HG03159 (cell line): Measurements from ENCODE around the gene SLC8A1.

Experiments
- ATAC-seq: cut with Tn5 transposase; IDR thresholded peaks from one replicate; pipeline ENCODE4 v1.9.1; 2021; ENCODE audit warnings: mild to moderate bottlenecking, moderate library complexity; ENCODE audit not compliant: unreplicated experiment

SLC8A1 gene

DNA sequence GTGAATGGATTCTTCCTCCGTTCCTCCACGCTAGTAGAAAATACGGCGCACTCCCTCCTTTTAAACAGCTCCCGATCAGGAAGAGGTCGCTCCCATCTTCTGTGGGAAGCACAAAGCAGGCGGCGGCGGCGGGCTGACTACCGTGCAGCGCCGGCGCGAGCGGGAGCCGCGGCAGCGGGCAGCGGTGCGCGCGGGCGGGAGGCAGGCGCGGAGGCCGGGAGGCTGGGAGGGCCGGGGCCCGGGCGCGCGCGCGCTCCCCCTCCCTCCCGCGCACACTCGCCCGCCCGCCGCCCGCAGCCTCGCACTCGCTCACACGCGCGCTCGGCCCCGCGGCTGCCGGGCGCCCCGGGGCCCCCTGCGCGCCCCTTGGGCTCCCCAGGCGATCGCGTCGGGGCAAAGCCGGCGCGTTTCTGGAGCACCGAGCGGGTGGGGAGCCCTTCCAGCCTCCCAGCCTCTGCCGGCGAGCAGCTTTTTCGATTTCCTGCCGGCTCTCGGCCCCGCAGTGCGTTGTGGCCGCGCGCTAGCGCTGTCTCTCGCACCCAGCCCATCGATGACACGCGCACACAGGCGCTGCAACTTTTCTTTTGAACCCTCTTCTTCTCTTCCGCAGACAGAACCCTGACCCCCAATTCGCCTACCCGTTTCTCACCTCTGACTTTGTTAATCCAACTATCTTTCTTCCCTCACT is at the start of gene SLC8A1:
SLC8A1 (minus strand) TSS at position 173 of the 688 bp plus-strand sequence.
- no peak for ATAC-seq

DNA sequence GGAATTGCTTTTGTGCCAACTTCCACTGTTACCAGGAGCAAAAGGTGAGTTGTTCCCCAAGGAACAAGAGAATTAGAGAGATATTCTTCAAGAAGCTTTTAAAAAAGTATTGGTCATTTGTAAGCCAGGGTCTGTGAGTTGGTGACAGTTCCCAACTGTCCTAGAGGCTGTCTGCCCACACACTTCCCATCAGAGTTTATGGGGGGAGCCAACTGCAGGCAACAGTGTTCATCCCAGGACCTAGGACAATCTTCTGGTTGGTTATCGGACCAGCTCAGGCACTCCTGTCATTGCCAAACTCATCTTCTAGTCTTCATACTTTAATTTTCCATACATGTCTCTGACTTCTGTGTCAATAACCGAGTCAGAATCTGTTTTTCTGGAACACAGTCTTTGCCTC is 47.5 kb upstream of the SLC8A1 start:
- ATAC-seq: no peak

DNA sequence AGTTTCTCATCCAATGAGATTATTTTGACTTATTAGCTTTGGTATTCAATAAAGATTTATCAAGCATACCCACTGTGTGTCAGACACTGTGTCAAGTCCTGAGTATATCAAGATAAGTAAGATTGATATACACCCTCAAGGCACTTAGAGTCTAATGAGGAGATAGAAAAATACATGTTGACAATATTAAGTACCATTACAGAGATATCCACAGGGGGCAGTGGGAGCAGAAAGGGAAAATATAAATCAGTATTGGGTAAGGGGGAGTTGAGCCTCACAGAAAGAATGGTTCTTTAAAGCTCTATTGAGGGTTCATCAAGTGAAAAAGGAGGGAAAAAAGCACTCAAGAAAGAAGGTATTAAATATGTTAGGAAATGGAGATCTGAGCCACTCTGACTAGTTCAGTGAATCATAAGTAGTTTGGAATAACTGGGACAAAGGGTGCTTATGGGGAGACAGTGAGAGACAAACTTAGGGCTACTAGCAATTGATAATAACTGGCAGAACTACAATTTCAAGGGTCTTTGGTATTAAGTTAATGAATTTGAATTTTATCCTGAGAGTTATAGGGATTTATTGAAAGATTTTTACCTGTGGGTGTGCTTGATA is 45.5 kb upstream of the SLC8A1 start:
- no peak for ATAC-seq

DNA sequence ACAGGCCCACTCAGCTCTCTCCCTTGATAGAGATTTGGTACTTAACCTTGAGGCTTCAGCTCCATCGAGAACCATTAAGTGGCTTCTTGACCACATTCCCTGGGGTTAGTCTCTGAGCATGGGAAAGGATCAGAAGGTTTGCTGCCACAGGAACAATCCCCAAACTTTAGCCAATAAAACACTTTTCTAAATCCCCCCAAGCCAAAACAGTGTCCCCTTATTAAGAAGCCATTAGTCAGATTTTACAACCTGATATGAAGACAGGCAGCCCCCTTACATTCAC is 37.7 kb upstream of the SLC8A1 start:
- no peak for ATAC-seq

DNA sequence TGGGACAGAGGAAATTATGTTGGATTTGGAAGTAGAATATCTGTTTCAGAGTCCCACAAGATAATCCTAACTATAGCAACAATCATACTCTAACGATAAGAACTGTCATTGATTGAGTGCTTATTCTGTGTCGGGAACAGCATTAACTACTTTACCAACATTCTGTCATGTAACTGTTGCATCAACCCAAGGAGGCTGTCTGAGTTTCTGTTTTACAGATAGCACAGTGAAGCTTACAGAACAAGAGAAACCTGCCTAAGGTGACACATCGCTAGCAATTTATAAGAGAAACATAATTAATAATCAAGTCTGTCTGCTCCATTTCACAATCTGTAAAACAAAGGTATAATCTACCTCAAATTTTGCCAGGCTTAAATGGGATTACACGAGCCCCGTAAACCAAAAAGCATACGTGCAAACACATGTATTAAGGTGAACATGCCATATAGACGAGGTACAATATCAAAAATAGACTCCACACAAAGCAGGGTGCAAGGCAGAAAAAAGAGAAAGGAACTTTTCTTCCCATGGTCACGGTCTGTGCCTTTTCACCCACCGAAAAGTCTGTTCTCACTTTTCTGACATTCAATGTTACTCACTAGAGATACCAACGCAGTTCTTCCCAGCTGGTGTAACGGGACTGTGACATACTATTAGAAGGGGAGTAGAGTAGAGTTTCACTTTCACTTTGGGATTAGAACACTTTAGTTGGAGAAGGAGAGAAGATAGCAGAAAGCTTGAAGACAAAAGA is 37.2 kb upstream of the SLC8A1 start:
- ATAC-seq: no peak

DNA sequence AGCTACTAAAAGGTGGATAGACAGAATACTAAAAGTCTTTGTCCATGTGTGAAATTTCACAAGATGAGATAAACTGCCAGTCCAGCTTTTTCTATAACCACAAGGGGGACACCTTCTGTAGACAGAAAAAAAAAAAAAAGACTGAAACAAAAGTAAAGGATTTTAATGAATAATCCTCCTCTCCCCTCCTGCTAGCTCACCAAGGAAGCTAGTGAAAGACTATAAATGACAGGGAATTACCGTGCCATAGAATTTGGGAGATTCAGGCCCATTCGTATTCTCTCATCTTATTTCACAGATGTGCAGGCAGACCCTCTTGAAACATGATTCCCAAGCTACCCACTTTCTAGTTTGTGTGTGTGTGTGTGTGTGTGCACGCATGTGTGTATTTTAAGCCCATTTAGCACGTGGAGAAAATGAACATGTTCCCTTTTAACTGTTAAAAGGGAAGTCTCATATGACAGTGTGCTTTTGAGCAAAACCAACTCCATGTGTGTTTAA is 36.3 kb upstream of the SLC8A1 start:
- no peak for ATAC-seq

DNA sequence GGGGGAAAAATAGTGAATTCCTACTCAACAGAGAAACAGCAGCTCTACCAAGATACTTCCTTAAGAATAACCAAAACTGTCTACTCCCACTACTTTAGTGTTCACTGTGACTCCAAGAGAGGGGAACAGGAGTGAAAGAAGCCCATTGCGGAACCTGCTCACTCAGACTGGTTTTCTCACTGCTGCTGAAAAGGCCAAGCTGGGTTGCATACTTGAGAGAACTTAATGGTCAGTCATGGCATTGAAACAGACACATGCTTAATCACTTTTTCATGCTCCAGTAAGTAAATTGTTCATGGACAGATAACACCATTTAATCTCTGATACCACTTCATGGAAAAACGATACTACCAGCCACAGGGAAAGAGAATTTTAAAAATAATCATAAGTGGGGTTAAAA is 35.7 kb upstream of the SLC8A1 start:
- ATAC-seq: no peak

DNA sequence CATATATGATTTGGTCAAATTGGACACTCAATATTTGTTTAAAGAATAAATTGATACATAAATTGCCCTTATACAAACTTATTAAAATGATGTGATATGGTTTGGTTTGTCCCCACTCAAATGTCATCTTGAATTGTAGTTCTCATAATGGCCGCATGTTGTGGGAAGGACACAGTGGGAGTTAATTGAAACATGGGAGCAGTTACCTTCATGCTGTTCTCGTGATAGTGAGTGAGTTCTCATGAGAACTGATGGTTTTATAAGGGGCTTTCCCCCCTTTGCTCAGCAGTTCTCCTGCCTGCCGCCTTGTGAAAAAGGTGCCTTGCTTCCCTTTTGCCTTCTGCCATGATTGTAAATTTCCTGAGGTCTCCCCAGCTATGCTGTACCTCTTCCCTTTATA is 34.0 kb upstream of the SLC8A1 start:
- no peak for ATAC-seq

DNA sequence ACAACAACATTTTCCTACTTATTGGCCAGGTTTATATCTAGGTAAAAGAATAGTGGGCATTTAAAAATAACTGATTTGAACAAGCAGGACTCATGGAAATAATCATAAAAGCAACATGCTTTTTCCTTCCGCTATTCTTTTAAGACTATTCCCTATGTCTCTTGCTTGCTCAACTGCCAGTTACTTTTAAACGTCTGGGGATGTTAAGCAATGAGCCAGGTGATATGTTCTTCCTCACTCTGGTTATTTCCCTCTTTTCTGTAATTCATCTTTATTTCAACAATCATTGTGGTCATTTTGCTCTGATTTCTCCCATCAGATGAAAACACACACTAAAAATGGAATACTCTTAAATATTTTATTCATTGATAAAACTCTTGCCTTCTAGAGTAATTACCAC is 33.4 kb upstream of the SLC8A1 start:
- no peak for ATAC-seq

DNA sequence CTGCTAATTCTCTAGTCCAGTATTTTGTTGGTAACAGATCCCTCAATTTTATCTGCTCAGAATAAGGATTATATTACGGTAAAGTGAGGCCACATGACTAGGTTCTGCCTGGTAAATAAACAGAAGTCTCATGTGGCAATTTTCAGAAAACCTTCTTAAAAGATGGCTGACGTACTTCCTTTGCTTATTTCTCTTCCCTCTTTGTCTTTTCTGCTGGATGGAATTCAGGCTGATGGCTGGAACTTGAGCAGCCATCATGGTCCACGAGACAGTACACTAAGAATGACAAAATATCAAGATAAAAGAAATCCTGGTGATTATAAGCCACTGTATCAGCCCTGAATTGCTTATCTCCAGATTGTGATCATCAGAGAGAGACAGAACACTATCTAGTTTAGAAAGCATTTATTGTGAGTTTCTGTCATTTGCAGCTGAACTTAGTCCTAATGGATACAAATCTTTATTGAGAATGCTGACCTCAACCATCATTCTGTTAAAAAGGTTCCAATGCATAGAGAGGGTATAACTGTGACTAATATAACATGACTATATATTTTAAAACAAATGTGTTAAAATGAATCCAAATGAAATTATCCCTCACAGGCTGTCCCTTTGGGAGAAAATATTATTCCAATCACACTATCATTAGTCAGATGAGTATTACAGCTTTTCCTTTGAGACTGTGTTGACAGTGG is 31.8 kb upstream of the SLC8A1 start:
- no peak for ATAC-seq

DNA sequence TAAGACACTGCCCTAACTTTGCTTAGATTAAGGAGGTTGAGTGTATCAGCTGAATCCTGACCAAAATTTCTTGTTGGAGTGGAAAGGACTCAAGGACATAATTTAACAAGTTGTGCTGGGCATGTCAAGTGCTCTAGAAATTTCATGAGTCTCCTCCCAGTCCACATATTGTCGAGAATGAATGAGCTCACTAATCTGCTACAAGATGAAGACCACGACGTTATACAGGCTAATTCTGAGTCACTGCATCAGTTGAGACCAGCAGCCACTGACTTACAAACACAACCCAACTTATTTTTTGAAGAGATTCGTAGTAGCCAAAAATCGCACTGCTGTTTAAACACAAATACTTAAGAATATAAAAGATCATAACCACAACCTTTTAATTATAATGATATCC is 28.7 kb upstream of the SLC8A1 start:
- no peak for ATAC-seq

DNA sequence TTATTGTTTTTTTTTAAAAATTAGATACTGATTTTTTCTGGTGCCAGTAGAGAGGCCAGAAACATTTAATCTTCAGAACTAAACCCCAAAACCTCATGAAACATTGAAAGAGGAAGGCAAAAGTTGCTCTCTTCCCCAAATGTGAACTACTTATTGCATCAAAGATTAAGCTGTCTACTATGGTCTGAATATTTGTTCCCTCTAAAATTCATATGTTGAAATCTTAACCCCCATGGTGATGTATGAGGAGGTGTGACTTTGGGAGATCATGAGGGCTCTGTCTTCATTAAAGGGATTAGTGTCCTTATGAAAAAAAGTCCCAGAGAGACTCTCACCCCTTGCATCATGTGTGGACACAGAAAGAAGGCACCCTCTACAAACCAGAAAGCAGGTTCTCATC is 28.2 kb upstream of the SLC8A1 start:
- no peak for ATAC-seq

DNA sequence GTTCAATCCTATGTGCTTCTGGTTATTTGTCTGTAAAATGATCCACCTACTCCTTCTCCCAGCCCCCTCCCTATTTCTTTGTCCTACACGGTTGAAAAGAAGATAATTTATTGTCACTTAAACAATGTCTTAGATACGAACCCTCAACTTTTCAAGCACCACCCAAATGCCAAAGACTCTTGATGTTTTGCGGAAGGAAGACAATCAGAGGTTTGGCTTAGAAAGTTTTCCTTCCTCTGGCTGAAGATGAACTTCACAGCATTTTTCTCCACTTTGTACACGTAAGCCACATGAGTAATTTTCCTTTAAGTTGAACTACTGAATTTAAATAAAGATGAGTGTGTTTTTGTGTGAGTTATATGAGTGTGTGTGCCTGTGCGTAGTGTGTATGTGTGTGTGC is 25.5 kb upstream of the SLC8A1 start:
- no peak for ATAC-seq

DNA sequence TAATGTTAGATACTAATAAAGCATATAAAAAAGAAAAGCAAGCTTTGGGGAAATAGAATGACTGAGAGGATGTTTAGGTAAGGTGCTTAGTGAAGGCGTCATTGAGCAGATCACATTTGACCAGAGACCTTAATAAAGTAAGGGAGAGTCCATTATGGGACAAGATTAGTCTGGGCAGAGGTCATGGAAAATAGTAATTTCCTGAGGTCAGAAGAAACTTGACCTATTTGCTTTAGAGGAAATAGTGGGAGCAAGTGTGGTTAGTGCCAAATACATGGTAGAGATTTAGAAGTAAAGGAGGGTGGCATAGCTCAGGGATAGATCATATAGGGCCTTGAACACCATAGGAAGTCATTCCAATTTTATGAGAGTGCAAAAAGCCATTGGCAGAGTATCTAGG is 24.5 kb upstream of the SLC8A1 start:
- ATAC-seq: no peak

DNA sequence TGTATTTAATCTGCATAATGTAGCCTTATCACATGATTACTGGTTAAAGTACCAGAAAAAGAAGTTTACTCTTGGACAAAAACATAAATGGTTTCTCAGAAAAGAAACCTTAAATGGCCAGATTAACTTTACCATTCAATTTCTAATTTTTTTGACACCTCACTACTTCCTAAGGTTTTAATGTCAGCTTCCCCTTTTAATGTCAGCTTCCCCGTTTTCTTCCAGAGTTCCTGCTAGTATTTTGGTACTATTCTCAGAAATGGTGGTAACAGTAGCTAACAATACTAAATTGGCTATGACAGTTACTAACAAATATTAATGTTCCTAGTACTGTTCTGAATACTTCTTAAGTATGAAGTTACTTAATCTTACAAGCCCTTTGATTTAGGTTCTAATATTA is 22.4 kb upstream of the SLC8A1 start:
- no peak for ATAC-seq

DNA sequence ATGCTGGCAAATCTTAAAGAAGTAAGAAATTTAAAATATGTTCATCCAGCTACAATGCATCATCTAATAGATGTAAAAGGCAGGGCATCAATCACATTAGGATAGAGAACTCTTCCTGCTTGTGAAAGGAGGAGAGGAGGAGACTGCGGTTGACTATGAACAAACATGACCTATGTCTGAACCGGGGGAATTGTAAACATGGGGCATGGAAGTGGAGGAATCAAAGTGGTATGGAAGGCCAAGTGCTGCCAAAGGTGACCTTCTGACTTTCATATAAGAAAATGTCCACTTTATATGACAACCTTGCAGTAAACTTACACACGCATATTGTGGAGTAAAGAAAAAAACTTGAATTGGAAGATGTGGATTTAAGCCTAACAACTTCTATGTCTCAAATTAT is 20.0 kb upstream of the SLC8A1 start:
- ATAC-seq: no peak

DNA sequence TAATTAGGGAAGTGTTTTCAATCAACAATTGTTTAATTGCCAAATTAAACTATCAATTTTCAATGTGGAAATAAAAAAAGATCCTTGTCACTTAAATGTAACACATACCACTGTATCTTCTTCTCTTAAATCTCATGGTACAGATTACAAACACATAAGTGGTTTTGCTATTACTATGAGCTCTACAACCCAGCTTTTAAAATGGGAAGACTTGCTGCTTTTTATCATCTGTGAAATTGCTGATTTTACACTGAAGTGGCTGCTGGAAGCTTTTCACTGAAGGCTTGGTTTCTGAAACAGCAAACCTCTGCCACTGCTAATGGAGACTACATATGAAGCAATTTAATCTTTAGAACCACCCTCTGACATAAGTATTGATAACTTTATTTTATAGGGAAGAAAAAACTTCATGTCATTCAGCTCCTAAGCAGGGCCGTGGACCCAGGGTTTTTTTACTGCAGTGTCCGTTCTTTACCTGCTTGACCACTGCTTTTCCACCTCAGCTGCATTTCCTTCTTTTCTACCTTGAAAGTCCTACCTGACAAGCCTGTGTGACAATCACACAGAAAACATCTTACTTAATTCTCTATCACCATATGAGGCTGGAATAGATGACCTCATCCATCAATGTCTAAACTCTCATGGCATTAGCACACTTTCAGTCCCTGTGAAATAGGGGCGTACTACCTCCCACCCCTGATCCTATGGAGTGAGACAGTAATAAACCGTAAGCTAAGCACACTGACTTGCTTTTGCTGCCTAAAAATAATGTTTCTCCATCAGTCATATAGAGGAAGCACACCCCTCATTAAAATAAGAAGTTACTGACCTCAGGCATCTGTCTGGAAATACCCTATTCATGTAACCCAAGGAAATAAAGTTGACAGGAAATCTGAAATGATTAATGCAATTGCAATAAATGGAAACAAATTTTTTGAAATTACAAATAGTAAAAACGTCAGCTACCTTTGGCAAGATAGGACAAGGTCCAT is 19.2 kb upstream of the SLC8A1 start:
- no peak for ATAC-seq

DNA sequence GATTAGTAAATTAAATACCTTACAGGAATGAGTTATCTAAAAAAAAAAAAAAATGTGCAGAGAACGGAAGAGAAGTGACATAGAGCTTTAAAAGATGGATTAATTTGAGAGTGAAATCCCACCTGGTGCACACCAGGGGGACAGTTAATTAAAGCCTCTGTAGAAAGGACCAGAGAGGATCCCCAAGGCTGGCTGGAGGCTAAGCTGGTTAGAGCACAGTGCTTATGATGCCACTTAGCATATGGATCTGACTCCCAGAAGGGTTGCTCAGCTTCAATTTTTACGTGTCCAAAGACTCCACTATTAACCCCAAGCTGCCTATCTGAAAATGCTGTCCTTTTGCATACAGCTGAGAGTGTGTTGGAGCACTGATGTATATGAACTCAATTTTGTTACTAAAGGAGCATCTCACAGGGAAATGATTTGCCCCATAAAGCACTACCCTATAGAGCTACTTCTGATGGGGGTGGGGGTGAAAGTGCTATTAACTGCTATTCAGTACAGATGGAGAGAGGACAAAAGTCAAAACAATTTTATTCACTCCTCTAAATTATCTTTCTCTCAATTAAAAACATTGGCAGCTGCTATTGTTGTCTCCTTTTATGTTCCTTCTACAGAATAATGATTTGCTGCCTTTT is 15.2 kb upstream of the SLC8A1 start:
- ATAC-seq: no peak

DNA sequence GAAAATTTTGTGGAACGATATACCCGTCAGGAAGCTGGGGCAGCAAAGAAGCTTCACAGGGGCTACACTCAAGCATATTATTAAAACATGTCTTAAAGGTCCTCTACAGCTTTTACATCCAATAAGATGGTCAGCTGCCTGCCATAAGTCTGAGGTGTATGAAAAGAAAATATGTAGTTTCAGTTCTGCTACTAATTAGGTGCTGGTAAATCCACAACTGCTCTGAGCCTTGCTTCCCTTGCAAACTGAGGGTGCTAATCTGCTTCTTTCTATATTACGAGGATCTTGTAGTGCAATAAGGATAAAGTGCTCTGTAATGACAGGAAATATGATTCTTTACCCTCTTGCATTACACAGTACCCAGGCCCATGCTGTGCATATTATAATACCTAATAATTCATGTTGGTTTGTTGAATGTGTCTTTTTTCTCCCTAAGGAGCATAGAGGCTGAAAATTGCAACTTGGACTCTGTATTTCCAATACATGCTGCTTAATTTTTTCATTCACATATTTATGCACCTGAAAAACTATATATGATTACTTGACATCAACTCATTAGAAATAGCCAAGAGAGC is 14.5 kb upstream of the SLC8A1 start:
- ATAC-seq: no peak

DNA sequence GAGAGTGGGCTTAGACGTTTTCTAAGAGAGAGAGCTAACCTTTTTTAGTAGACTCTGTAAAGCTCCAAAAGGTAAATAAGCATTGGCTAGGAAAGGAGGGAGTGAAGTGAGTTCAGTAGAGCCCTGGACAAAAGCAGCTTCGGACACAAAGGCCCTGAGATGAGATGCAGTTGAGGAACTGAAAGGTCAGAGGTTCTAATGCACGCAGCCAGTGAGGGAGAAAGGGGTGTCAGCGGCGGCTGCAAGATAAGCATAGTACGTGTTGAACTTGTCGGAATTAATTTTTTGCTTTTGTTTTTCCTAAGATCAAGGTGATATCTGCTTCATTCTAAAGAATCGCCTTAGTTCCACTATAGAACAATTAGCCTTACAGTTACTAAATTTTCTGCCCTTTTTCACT is 11.2 kb upstream of the SLC8A1 start:
- no peak for ATAC-seq
